Mucosa of rectum (tissue), 2 donors: ENCODE measurements around the gene C1orf174.

ENCODE experiments used
- H3K27ac ChIP-seq, 2 donors: one replicate each; pipeline ENCODE4 v1.7.0; 2013; ENCODE audit warnings: inconsistent platforms in 2 of 2, low read depth in 2 of 2, low read length in 2 of 2
- H3K27me3 ChIP-seq, 2 donors: one replicate each; pipeline ENCODE4 v1.7.0; 2013; ENCODE audit warnings: low read length in 2 of 2; ENCODE audit not compliant: control insufficient read depth in 2 of 2, insufficient read depth in 2 of 2
- H3K36me3 ChIP-seq, 2 donors: one replicate each; pipeline ENCODE4 v1.7.0; 2013; ENCODE audit warnings: low read length in 2 of 2; ENCODE audit not compliant: control insufficient read depth in 2 of 2, insufficient read depth in 2 of 2
- H3K4me1 ChIP-seq, 2 donors: one replicate each; pipeline ENCODE4 v1.7.0; 2013; ENCODE audit warnings: low read length in 2 of 2, mild to moderate bottlenecking in 1 of 2; ENCODE audit not compliant: control insufficient read depth in 2 of 2, insufficient read depth in 2 of 2
- H3K4me3 ChIP-seq, 2 donors: one replicate each; pipeline ENCODE4 v1.7.0; 2013; ENCODE audit warnings: low read length in 2 of 2
- H3K9ac ChIP-seq, 2 donors: one replicate each; pipeline ENCODE4 v1.7.0; 2013; ENCODE audit warnings: low read length in 2 of 2, low read depth in 1 of 2, mild to moderate bottlenecking in 1 of 2
- H3K9me3 ChIP-seq, 2 donors: one replicate each; pipeline ENCODE4 v1.7.0; 2013; ENCODE audit warnings: low read length in 2 of 2; ENCODE audit not compliant: control insufficient read depth in 2 of 2
- donor health status: healthy.
- donor health status: Normal muscosa, but diverticular disease.

The C1orf174 gene

GRCh38 chr1:3900150-3900968 is at the start of gene C1orf174:
Gene C1orf174, minus strand, starts transcription at chr1:3900272. Its CDS starts 86 bp downstream, at chr1:3900186.
- H3K9me3 ChIP-seq: no peaks in the 10 kb centered on the region
- H3K36me3 ChIP-seq: peaks cover 0 to 2% of the 10 kb centered on the region in 2 donors
- peak within 1 kb of the TSS; percentile 96 to 97 for H3K27ac ChIP-seq
- H3K4me3 ChIP-seq: peak within 1 kb of the TSS; percentile 88 to 96
- no peaks in the 10 kb centered on the region for H3K27me3 ChIP-seq
- H3K4me1 ChIP-seq: peaks cover 6 to 13% of the 10 kb centered on the region in 2 donors
- peak within 1 kb of the TSS; percentile 64 to 89 for H3K9ac ChIP-seq

- H3K27me3 ChIP-seq: peaks cover 0 to 4% of the 10 kb centered on the region in 2 donors
Measured at GRCh38 chr1:3948344-3948743, 48.3 kb upstream of the C1orf174 start.

GRCh38 chr1:3945916-3946840 is 46.1 kb upstream of the C1orf174 start:
- no peaks in the 10 kb centered on the region for H3K9me3 ChIP-seq
- no peaks in the 10 kb centered on the region for H3K36me3 ChIP-seq
- peaks cover 0 to 2% of the 10 kb centered on the region in 2 donors for H3K27me3 ChIP-seq
- H3K4me3 ChIP-seq: no peak overlapping the region
- H3K27ac ChIP-seq: no peak overlapping the region
- peaks cover 0 to 3% of the 10 kb centered on the region in 2 donors for H3K4me1 ChIP-seq
- H3K9ac ChIP-seq: no peak overlapping the region

More at GRCh38 chr1:3948344-3948743, 48.3 kb upstream of the C1orf174 start:
- Histone ChIP-seq H3K9me3 (no peaks in the 10 kb centered on the region), H3K9ac (no peak overlapping the region), H3K4me3 (no peak overlapping the region), H3K4me1 (no peaks in the 10 kb centered on the region), H3K36me3 (no peaks in the 10 kb centered on the region), H3K27ac (no peak overlapping the region)

DNA sequence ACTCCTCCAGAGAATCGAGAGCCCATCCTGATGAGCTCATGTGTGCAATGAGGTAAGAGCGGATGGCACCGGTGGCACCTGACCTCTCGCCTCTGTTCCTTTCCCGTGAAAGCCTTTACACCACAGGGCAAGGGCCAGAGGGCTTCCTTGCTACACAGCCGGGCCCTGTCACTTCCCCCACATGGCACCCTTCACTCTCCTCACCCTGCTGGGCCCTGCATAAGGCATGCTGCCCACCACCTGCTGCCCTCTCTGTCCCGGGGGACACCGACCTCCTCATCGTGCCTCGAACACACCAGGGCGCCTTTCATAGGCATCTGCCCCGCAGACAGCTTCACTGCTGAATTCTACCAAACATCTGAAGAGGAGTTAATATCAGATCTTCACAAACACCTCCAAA is 45.1 kb upstream of the C1orf174 start:
- H3K27me3 ChIP-seq: peaks cover 0 to 2% of the 10 kb centered on the region in 2 donors
- no peak overlapping the region for H3K4me3 ChIP-seq
- peaks cover 0 to 3% of the 10 kb centered on the region in 2 donors for H3K4me1 ChIP-seq
- no peak overlapping the region for H3K9ac ChIP-seq
- no peaks in the 10 kb centered on the region for H3K36me3 ChIP-seq
- H3K9me3 ChIP-seq: no peaks in the 10 kb centered on the region
- H3K27ac ChIP-seq: no peak overlapping the region

DNA sequence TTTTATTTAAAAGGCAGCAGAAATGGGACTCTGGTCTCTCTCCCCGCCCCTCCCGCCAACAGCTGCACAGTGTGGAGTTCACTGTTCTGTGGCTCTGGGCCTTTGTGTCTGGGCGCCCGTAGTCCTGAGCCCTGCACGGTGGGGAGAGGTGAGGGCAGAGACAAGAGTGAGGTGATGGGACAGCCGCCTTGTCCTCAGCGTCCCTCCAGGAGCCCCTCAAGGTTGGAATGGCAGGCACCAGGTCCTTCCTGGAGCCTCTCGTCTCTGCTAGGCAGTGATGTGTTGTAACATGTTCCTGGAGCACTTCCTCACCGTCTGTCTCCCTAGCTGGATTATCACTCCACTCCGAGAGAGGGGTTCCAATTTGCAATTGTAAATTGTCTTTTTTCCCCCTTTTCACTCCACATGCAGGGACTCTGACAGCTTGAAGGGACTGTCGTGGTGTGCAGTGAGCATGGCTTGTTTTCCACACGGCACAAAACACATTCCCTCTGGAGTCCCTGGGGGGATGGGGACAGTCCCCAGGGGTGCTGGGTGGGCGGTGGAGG is 44.6 kb upstream of the C1orf174 start:
- H3K36me3 ChIP-seq: no peaks in the 10 kb centered on the region
- H3K4me1 ChIP-seq: peaks cover 0 to 3% of the 10 kb centered on the region in 2 donors
- H3K4me3 ChIP-seq: no peak overlapping the region
- H3K27ac ChIP-seq: no peak overlapping the region
- H3K27me3 ChIP-seq: no peaks in the 10 kb centered on the region
- no peaks in the 10 kb centered on the region for H3K9me3 ChIP-seq
- no peak overlapping the region for H3K9ac ChIP-seq

DNA sequence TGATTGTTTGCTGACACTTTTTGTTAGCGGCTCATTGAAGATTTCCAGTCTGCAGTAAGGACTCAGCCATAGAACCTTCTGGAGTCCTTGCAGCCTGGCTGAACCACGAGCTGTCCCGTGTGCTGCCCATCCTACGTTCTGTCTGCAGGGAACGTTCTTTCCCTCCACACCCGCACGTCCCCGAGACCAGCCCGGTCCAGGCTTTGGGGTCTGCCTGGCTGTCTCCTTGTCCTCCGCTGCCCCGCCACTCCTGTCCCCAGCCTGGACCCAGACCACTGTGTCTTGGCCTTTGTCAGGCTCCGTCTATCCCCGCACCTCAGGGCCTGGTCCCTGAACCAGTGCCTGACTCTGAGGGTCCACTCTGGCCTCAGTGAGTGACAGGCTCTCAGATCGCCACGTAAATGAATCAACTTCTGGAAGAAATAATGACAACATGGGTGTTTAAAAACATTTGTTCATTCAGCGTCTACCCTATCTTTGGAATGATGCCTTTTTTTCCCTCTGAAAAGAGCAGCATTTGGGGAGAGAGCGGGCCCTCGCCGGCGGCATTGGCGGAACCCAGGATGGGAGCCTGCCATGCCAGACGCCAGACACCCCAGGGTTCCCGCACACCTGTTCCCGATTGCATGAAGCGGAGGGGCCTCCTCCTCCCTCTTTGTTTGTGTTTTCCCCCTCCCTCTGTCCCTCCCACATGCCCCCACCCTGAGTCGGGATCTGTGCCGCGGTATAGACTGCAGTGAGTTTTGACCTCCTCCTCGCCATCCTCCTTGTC is 43.9 kb upstream of the C1orf174 start:
- no peaks in the 10 kb centered on the region for H3K36me3 ChIP-seq
- no peak overlapping the region for H3K27ac ChIP-seq
- no peak overlapping the region for H3K4me3 ChIP-seq
- H3K4me1 ChIP-seq: peaks cover 0 to 3% of the 10 kb centered on the region in 2 donors
- H3K9ac ChIP-seq: no peak overlapping the region
- no peaks in the 10 kb centered on the region for H3K9me3 ChIP-seq
- no peaks in the 10 kb centered on the region for H3K27me3 ChIP-seq

GRCh38 chr1:3943123-3943431 is 43.0 kb upstream of the C1orf174 start:
- Histone ChIP-seq H3K9ac (no peak overlapping the region), H3K9me3 (no peaks in the 10 kb centered on the region), H3K27me3 (no peaks in the 10 kb centered on the region), H3K4me3 (no peak overlapping the region), H3K27ac (no peak overlapping the region), H3K4me1 (peaks cover 0 to 3% of the 10 kb centered on the region in 2 donors), H3K36me3 (no peaks in the 10 kb centered on the region)

- no peak overlapping the region for H3K9ac ChIP-seq
- no peak overlapping the region for H3K4me3 ChIP-seq
- peak overlapping the region in 1 of 2 donors; percentile 32 for H3K27ac ChIP-seq
- no peaks in the 10 kb centered on the region for H3K9me3 ChIP-seq
- peaks cover 0 to 3% of the 10 kb centered on the region in 2 donors for H3K4me1 ChIP-seq
- no peaks in the 10 kb centered on the region for H3K36me3 ChIP-seq
- H3K27me3 ChIP-seq: no peaks in the 10 kb centered on the region
Measured at GRCh38 chr1:3942416-3943122, 42.5 kb upstream of the C1orf174 start.

DNA sequence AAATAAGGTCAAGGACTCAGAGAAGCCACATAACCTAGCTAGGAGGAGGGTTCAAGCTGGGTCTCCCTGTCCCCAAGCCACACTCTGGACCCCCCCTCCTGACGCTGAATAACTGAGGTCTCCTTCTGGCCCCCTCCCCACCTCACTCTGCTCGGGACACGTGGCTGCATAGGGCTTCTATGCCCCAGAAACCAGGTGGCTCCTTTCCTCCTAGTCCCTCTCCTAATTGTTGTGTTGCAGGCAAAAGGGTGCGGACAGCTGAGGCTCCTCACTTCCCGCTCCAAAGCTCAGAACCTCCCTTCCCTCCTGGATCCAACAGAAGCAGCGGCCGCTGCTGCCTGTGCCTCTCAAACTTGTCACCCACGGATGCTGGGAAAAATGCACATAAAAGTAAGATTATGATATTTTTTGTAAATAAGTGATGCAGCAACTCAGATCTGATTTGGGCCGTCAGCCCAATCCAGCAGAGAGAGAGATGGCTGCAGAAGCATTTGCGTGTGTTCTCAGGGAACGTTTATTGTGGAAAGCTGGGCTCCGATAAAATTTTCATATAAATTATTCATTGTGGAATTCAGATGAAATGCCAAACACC is 40.8 kb upstream of the C1orf174 start:
- no peaks in the 10 kb centered on the region for H3K36me3 ChIP-seq
- no peak overlapping the region for H3K9ac ChIP-seq
- H3K4me3 ChIP-seq: no peak overlapping the region
- no peak overlapping the region for H3K27ac ChIP-seq
- no peaks in the 10 kb centered on the region for H3K27me3 ChIP-seq
- no peaks in the 10 kb centered on the region for H3K9me3 ChIP-seq
- peaks cover 0 to 3% of the 10 kb centered on the region in 2 donors for H3K4me1 ChIP-seq
